GM20000 (cell line): ENCODE data around the gene IFT43.
"Not testable (repeated sequence)": the region's sequence is repeated elsewhere in the genome, so short reads cannot be mapped to it uniquely, and the experiment has no call there.

Source experiments
- DNase-seq: peaks from one replicate; pipeline ENCODE4 v3.0.0; 2012; ENCODE audit warnings: low spot score
- TF ChIP-seq, protein P1 (sequence below): IDR thresholded peaks from 2 replicates; pipeline ENCODE4 v1.5.1; 2012; ENCODE audit warnings: mild to moderate bottlenecking, control low read depth; ENCODE audit errors: extremely low read depth, missing control alignments

The IFT43 gene

DNA sequence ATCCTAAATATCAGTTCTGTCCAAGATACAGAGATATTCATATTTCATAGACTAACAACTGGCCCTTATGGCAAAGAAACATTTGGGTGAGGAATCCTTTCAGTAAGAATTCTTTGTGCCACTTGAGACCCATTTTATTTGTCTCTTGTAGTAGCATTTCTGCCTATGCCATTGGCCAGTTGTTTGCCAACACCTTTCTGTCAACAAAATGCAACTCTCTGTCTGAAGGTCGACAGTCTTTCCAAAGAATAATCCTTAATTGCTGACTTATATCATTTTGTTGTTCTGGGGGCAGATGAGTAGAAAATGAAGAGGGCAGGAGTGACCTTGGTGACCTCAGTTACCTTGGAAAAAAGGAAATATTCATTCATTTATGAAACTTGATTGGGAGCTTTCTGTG, 10.9 kb downstream of the IFT43 start:
- no peak for DNase-seq
- TF ChIP-seq, protein P1, sequence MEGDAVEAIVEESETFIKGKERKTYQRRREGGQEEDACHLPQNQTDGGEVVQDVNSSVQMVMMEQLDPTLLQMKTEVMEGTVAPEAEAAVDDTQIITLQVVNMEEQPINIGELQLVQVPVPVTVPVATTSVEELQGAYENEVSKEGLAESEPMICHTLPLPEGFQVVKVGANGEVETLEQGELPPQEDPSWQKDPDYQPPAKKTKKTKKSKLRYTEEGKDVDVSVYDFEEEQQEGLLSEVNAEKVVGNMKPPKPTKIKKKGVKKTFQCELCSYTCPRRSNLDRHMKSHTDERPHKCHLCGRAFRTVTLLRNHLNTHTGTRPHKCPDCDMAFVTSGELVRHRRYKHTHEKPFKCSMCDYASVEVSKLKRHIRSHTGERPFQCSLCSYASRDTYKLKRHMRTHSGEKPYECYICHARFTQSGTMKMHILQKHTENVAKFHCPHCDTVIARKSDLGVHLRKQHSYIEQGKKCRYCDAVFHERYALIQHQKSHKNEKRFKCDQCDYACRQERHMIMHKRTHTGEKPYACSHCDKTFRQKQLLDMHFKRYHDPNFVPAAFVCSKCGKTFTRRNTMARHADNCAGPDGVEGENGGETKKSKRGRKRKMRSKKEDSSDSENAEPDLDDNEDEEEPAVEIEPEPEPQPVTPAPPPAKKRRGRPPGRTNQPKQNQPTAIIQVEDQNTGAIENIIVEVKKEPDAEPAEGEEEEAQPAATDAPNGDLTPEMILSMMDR = no peak

GRCh38 chr14:75999511-76000190, 14.1 kb downstream of the IFT43 start:
- DNase-seq = no peak
- TF ChIP-seq, protein P1 = no peak

- TF ChIP-seq, protein P1 = no peak
- no peak for DNase-seq
Measured at GRCh38 chr14:76002383-76002782, 16.8 kb downstream of the IFT43 start.

GRCh38 chr14:76006253-76006652, 20.7 kb downstream of the IFT43 start:
- TF ChIP-seq, protein P1 = no peak
- DNase-seq = no peak

DNA sequence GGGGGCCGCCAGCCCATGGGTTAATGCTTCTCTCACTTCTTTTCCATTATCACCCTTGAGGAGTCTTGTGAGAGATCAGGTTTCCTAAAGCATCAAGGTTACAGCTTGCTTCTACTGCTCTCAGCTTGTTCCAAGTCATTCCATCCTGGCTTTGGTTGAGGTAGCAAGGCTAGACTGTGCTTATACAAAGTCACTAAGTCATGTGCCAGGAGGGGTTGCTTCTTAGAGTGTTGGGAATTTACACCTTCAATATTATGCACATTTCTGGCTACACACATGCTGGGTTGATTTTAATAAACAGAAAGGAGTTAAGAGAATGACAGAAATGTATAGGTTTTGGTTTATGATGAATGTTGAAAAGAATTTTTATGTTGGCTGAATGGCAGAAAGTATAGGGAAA, 21.8 kb downstream of the IFT43 start:
- TF ChIP-seq, protein P1 = no peak
- DNase-seq = no peak

DNA sequence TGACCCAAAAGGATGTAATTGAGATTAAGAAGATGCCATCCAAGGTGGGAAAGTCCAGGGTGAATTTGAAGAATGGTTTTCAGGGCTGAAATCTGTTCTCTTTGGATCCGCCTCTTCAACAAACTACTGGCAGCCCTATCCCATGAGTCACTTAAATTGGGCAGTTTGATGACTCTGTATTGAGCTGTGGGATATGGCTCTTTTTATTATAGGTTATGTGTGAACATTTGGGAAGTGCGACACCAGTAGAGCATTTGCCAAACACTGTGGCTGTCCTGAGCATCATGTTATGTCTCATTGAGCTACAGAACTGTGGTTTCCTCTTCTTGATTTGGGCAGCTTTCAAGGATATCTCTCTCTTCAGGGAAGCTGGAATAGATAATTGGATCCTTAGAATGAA, 22.3 kb downstream of the IFT43 start:
- TF ChIP-seq, protein P1 = no peak
- DNase-seq = no peak

DNA sequence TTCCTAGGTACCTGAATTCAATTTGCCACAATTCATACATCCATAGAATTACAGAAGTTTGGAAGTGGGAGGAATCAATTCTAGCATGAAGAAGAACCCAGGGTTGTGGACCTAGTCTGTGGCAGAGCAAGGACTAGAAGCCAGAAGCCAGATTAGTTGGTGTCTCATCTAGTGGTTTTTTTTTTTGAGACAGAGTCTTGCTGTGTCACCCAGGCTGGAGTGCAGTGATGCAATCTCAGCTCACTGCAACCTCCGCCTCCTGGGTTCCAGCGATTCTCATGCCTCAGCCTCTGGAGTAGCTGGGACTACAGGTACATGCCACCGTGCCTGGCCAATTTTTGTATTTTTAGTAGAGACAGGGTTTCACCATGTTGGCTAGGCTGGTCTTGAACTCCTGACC, 24.1 kb downstream of the IFT43 start:
- DNase-seq = not testable (repeated sequence)

DNA sequence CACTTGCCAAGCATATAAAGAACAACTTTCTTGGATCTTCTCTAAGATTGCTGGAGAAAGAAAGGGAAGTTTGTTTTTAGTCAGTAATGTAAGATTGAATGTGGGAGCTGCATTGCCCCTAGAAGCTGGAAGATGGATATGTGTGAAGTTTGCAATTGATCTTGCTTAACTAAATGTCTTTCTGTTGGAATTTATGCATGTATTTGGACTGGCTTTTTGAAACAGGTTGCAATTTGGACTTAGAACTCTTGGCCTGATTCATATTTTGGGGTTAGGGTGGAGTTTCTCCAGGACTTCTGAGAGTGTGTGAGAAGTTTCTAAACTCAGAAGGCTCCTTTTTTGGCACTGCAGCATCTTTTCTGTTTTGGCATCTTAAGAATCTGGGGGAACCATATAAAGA, 26.4 kb downstream of the IFT43 start:
- no peak for DNase-seq
- TF ChIP-seq, protein P1 = no peak
